A549 (cell line): ENCODE results near the gene C2orf80. TPM values are rescaled to one million over a fixed set of nuclear protein-coding genes. Genes with fewer than 3 reads are reported as not detected.

Source experiments
- ATAC-seq, 2 experiments: fragments of 200-7000 bp in 1 of 2; fragments of >200 bp in 1 of 2; cut with Nextera tagmentation in 1 of 2; cut with Tn5 transposase in 1 of 2; 3 replicates each; pipeline versions ENCODE4 v1.8.0 to v1.9.1; 2018 to 2020; ENCODE audit warnings: mild to moderate bottlenecking in 1 of 2, moderate library complexity in 1 of 2
- CTCF ChIA-PET: fragments of 300-600 bp; sonication (Branson Sonifier 250); formaldehyde crosslinking; extraction: SDS; loops from one replicate; lab custom pipeline; 2021; ENCODE audit warnings: antibody characterized with exemption, inconsistent platforms; lab: Yijun Ruan, JAX
- POLR2A ChIA-PET: fragments of 350-600 bp; formaldehyde crosslinking; extraction: SDS; loops from one replicate; lab custom pipeline; 2021; ENCODE audit warnings: antibody characterized with exemption, inconsistent platforms; lab: Yijun Ruan, JAX
- DNase-seq, 2 experiments: peaks; one replicate each; pipeline versions ENCODE4 v3.0.0 to v3.0.0-alpha.2; 2011 to 2016; ENCODE audit warnings: low read depth in 1 of 2, low spot score in 1 of 2
- FAIRE-seq: peaks from 2 replicates; lab custom pipeline; 2011; peaks lifted over from hg19 to GRCh38; lab: Jason Lieb, UNC
- H3K27ac ChIP-seq, 2 experiments: fragments of >200 bp; sonication (Bioruptor Twin); formaldehyde crosslinking; 3 replicates each; pipeline ENCODE4 v1.5.1; 2016 to 2017
- H3K4me1 ChIP-seq: fragments of >200 bp; sonication (Bioruptor Twin); formaldehyde crosslinking; 3 replicates; pipeline ENCODE4 v1.6.1; 2016
- H3K4me2 ChIP-seq: fragments of >200 bp; sonication (Bioruptor Twin); formaldehyde crosslinking; 3 replicates; pipeline ENCODE4 v1.6.1; 2016
- H3K4me3 ChIP-seq: fragments of >200 bp; sonication (Bioruptor Twin); formaldehyde crosslinking; 3 replicates; pipeline ENCODE4 v1.5.1; 2016
- H3K9me3 ChIP-seq: fragments of >200 bp; sonication (Bioruptor Twin); formaldehyde crosslinking; 3 replicates; pipeline ENCODE4 v1.6.1; 2016
- BHLHE40 ChIP-seq: IDR thresholded peaks from 2 replicates; pipeline ENCODE4 v1.6.1; 2012; ENCODE audit warnings: low read depth, low read length, inconsistent platforms
- EP300 ChIP-seq, 2 experiments: fragments of >200 bp; sonication (Bioruptor Twin); formaldehyde crosslinking; IDR thresholded peaks; 2 replicates in 1 of 2; 3 replicates in 1 of 2; pipeline ENCODE4 v1.6.1; 2016 to 2017
- ESRRA ChIP-seq: fragments of 150-350 bp; IDR thresholded peaks from 2 replicates; pipeline ENCODE4 v1.6.1; 2014; ENCODE audit warnings: mild to moderate bottlenecking, low read length, borderline replicate concordance
- GATA3 ChIP-seq: IDR thresholded peaks from 2 replicates; pipeline ENCODE4 v1.6.1; 2012; ENCODE audit warnings: borderline replicate concordance
- HDAC2 ChIP-seq: fragments of 200-600 bp; sonication (generic); IDR thresholded peaks from 2 replicates; pipeline ENCODE4 v1.6.1; 2016
- HEYL ChIP-seq: fragments of 250-450 bp; sonication (Bioruptor Pico); IDR thresholded peaks from 2 replicates; pipeline ENCODE4 v1.8.0; 2021; ENCODE audit warnings: mild to moderate bottlenecking, moderate library complexity
- HOXA7 ChIP-seq: fragments of 250-450 bp; sonication (Bioruptor Pico); IDR thresholded peaks from 2 replicates; pipeline ENCODE4 v1.5.0; 2020; ENCODE audit warnings: mild to moderate bottlenecking, moderate library complexity
- HOXB5 ChIP-seq: fragments of 250-450 bp; sonication (Bioruptor Pico); IDR thresholded peaks from 2 replicates; pipeline ENCODE4 v1.5.0; 2020; ENCODE audit warnings: mild to moderate bottlenecking, moderate library complexity
- JUNB ChIP-seq: fragments of >200 bp; sonication (Bioruptor Twin); formaldehyde crosslinking; IDR thresholded peaks from 2 replicates; pipeline ENCODE4 v1.6.1; 2016
- KDM5A ChIP-seq: fragments of 200-600 bp; sonication (generic); IDR thresholded peaks from 2 replicates; pipeline ENCODE4 v1.6.1; 2016; ENCODE audit warnings: antibody characterized with exemption, mild to moderate bottlenecking
- MAX ChIP-seq: IDR thresholded peaks from 2 replicates; pipeline ENCODE4 v1.6.1; 2012
- NR3C1 ChIP-seq: fragments of >200 bp; sonication (Bioruptor Twin); formaldehyde crosslinking; IDR thresholded peaks from 3 replicates; pipeline ENCODE4 v1.6.1; 2017
- PHF8 ChIP-seq: fragments of 200-600 bp; sonication (generic); IDR thresholded peaks from 2 replicates; pipeline ENCODE4 v1.6.1; 2016; ENCODE audit warnings: low read depth, mild to moderate bottlenecking, antibody characterized with exemption, moderate library complexity, borderline replicate concordance
- POLR2A ChIP-seq: IDR thresholded peaks from 2 replicates; pipeline ENCODE4 v1.6.1; 2012; ENCODE audit warnings: mild to moderate bottlenecking, low read length
- POLR2AphosphoS2 ChIP-seq: conservative IDR thresholded peaks from 2 replicates; pipeline ENCODE4 v1.6.1; 2012; ENCODE audit warnings: low read length, improper control_type of control experiment, inconsistent platforms
- RCOR1 ChIP-seq: fragments of 150-350 bp; IDR thresholded peaks from 2 replicates; pipeline ENCODE4 v1.6.1; 2014; ENCODE audit warnings: antibody characterized with exemption, low read length, low read depth
- RFX5 ChIP-seq: fragments of 450-650 bp; IDR thresholded peaks from 2 replicates; pipeline ENCODE4 v1.7.1; 2014; ENCODE audit warnings: antibody characterized with exemption, mild to moderate bottlenecking, moderate library complexity
- TFCP2L1 ChIP-seq: fragments of 250-450 bp; sonication (Bioruptor Pico); IDR thresholded peaks from 2 replicates; pipeline ENCODE4 v1.5.0; 2021; ENCODE audit warnings: mild to moderate bottlenecking
- ZC3H11A ChIP-seq: fragments of 450-650 bp; IDR thresholded peaks from 2 replicates; pipeline ENCODE4 v1.6.1; 2014; ENCODE audit warnings: antibody characterized with exemption, mild to moderate bottlenecking
- ZNF302 ChIP-seq: fragments of 250-450 bp; sonication (Bioruptor Pico); IDR thresholded peaks from 2 replicates; pipeline ENCODE4 v1.9.0; 2021; ENCODE audit warnings: inconsistent platforms, mild to moderate bottlenecking, moderate library complexity
- WGBS: methylation state at CpG from one replicate; pipeline ENCODE4 v1.1.6; 2017; ENCODE audit errors: missing lambda C conversion rate; 5-methylcytosine and 5-hydroxymethylcytosine counted together
- polyA minus RNA-seq: library from RNA; depleted of rRNA, polyadenylated mRNA; stranded (reverse); fragments of >200 nt; gene quantifications from 2 replicates; pipeline ENCODE4 v1.2.3, GENCODE V29; 2011; rRNA and poly(A)+ RNA removed
- polyA plus RNA-seq, 4 experiments: library from polyadenylated mRNA; depleted of rRNA in 3 of 4; stranded (reverse); fragments of >200 nt; fragmentation: RNase III in 1 of 4; extraction: RNeasy Plus Mini Kit Qiagen cat#74134 plus additional on column Dnase treatment in 1 of 4; gene quantifications; 2 replicates in 3 of 4; 3 replicates in 1 of 4; pipeline ENCODE4 v1.2.3, GENCODE V29; 2011 to 2017
- TF ChIP-seq, protein P1 (sequence below): fragments of >200 bp; sonication (Bioruptor Twin); formaldehyde crosslinking; IDR thresholded peaks from 3 replicates; pipeline ENCODE4 v1.5.1; 2016
- TF ChIP-seq, protein P2 (sequence below): fragments of 450-650 bp; IDR thresholded peaks from 2 replicates; pipeline ENCODE4 v1.6.1; 2014; ENCODE audit warnings: antibody characterized with exemption
- TF ChIP-seq, protein P3 (sequence below): fragments of 250-450 bp; sonication (Bioruptor Pico); IDR thresholded peaks from 2 replicates; pipeline ENCODE4 v1.5.0; 2021; ENCODE audit warnings: mild to moderate bottlenecking, moderate library complexity, borderline replicate concordance

C2orf80 gene
- polyA plus RNA-seq (2011; rRNA removed) (not detected in 2 replicates), polyA plus RNA-seq (2017; fragmentation: RNase III; extraction: RNeasy Plus Mini Kit Qiagen cat#74134 plus additional on column Dnase treatment) (not detected in 3 replicates), polyA minus RNA-seq (not detected in 2 replicates)
- polyA plus RNA-seq (2012; cell fraction: cytosol; rRNA removed): not detected in 2 replicates
- not detected in 2 replicates for polyA plus RNA-seq (2012; cell fraction: nucleus; rRNA removed)

DNA sequence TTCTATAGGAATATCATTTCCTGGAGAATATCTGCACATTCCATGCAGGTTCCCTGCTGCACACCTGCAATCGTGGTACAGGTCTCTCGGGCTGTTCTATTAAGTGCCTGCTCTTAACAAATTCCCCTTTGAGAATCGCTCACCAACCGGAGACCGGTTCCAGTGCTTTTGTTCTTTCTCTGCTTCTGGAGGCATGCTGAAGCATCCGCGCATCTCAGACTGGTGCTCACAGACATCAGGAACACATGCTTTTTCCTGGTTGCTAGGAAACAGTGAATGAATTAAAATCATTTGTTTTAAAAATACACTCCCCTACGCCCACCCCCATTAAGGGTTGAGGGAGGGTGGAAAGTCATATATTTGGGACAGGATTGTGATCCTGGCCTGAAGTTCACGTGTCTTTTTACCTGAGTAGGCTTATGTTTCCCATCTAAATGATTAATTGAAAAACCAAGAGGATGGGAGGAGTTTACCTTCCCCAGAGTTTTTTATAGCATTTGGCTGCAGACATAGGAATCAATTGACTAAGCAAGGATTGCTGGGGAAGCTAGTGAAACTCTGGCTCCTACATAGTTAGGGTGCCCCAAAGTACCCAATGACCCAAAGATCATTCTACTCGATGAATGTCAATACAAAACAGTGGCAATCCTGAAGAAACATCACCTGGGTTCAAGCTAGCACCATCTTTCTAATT is at the start of gene C2orf80:
C2orf80 (minus strand) TSS at position 221 of the 694 bp plus-strand sequence. CDS start 3,044 bp downstream, outside the sequence.
- H3K9me3 ChIP-seq: no peaks in the 10 kb centered on the region
- ATAC-seq (no peak), FAIRE-seq (no peak), DNase-seq (no peak)
- POLR2A ChIA-PET: no interaction called here
- no peaks in the 10 kb centered on the region for H3K4me1 ChIP-seq
- H3K27ac ChIP-seq: no peak within 1 kb of the TSS
- H3K4me2 ChIP-seq: no peak within 1 kb of the TSS
- TF ChIP-seq MAX: no peak
- TF ChIP-seq HDAC2: no peak
- no peak for TF ChIP-seq HOXA7 (CRISPR knock-in tag)
- TF ChIP-seq, protein P1, sequence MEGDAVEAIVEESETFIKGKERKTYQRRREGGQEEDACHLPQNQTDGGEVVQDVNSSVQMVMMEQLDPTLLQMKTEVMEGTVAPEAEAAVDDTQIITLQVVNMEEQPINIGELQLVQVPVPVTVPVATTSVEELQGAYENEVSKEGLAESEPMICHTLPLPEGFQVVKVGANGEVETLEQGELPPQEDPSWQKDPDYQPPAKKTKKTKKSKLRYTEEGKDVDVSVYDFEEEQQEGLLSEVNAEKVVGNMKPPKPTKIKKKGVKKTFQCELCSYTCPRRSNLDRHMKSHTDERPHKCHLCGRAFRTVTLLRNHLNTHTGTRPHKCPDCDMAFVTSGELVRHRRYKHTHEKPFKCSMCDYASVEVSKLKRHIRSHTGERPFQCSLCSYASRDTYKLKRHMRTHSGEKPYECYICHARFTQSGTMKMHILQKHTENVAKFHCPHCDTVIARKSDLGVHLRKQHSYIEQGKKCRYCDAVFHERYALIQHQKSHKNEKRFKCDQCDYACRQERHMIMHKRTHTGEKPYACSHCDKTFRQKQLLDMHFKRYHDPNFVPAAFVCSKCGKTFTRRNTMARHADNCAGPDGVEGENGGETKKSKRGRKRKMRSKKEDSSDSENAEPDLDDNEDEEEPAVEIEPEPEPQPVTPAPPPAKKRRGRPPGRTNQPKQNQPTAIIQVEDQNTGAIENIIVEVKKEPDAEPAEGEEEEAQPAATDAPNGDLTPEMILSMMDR: no peak
- TF ChIP-seq, protein P2, sequence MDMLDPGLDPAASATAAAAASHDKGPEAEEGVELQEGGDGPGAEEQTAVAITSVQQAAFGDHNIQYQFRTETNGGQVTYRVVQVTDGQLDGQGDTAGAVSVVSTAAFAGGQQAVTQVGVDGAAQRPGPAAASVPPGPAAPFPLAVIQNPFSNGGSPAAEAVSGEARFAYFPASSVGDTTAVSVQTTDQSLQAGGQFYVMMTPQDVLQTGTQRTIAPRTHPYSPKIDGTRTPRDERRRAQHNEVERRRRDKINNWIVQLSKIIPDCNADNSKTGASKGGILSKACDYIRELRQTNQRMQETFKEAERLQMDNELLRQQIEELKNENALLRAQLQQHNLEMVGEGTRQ: no peak
- no peak for TF ChIP-seq RFX5
- TF ChIP-seq BHLHE40: no peak
- TF ChIP-seq KDM5A: no peak
- no peak for TF ChIP-seq POLR2A
- TF ChIP-seq TFCP2L1 (CRISPR knock-in tag): no peak
- TF ChIP-seq POLR2AphosphoS2: no peak
- TF ChIP-seq HEYL (CRISPR knock-in tag): no peak
- TF ChIP-seq JUNB: no peak
- TF ChIP-seq PHF8: no peak
- CTCF ChIA-PET: interaction anchor here (2.4 kb wide), 1 partner anchor 15 kb away, joined by 8 read pairs; no protein-coding TSS in a partner anchor
- WGBS: 69% methylated on average over 10 of the region's 10 CpGs
- no peak within 1 kb of the TSS for H3K4me3 ChIP-seq

- no peak for ATAC-seq
- H3K4me2 ChIP-seq: no peak overlapping the region
- no peak for DNase-seq
- no peak overlapping the region for H3K4me3 ChIP-seq
- TF ChIP-seq MAX (no peak), KDM5A (no peak), GATA3 (no peak), ZC3H11A (no peak), POLR2A (no peak), ZNF302 (no peak), RCOR1 (no peak), HOXB5 (CRISPR knock-in tag) (no peak), JUNB (no peak), ESRRA (no peak), EP300 (IDR thresholded peaks at IDR 0.05) (no peak), NR3C1 (no peak)
- TF ChIP-seq, protein P3, sequence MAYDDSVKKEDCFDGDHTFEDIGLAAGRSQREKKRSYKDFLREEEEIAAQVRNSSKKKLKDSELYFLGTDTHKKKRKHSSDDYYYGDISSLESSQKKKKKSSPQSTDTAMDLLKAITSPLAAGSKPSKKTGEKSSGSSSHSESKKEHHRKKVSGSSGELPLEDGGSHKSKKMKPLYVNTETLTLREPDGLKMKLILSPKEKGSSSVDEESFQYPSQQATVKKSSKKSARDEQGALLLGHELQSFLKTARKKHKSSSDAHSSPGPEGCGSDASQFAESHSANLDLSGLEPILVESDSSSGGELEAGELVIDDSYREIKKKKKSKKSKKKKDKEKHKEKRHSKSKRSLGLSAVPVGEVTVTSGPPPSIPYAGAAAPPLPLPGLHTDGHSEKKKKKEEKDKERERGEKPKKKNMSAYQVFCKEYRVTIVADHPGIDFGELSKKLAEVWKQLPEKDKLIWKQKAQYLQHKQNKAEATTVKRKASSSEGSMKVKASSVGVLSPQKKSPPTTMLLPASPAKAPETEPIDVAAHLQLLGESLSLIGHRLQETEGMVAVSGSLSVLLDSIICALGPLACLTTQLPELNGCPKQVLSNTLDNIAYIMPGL (CRISPR knock-in tag): no peak
- TF ChIP-seq, all 56 proteins: peak for 0
- ChIA-PET CTCF (no interaction called here), POLR2A (interaction anchor here (1.5 kb wide), 1 partner anchor 19 kb away, joined by 4 read pairs; the partner anchor contains the start of gene IDH1)
- 81% methylated on average over 2 of the region's 2 CpGs for WGBS
- no peak for FAIRE-seq
- Histone ChIP-seq H3K9me3 (peaks cover 3% of the 10 kb centered on the region; the same call in 1 of the 3 replicates), H3K27ac (no peak overlapping the region), H3K4me1 (no peaks in the 10 kb centered on the region)
These were observed 46.0 kb upstream of the C2orf80 start for GRCh38 chr2:208235860-208236259.
